MM.1S (cell line): Measurements from ENCODE around the gene RNF224.

ENCODE experiments used
- DNase-seq: peaks from one replicate; pipeline ENCODE4 v3.0.0-alpha.2; 2015
- H2AFZ ChIP-seq: fragments of 300-600 bp; sonication (generic); 2 replicates; pipeline ENCODE4 v1.6.0; 2016; ENCODE audit warnings: antibody characterized with exemption, low read length
- H3F3A ChIP-seq: fragments of 300-600 bp; sonication (generic); 2 replicates; pipeline ENCODE4 v1.6.1; 2016; ENCODE audit warnings: mild to moderate bottlenecking, antibody characterized with exemption, low read length, moderate library complexity, mixed read lengths; ENCODE audit not compliant: insufficient read depth
- H3K27ac ChIP-seq: fragments of 300-600 bp; sonication (generic); 2 replicates; pipeline ENCODE4 v1.5.1; 2016; ENCODE audit warnings: mild to moderate bottlenecking, low read length
- H3K27me3 ChIP-seq: fragments of 300-600 bp; sonication (generic); replicated peaks from 2 replicates; pipeline ENCODE4 v1.6.0; 2016; ENCODE audit warnings: low read length; ENCODE audit not compliant: insufficient read depth
- H3K36me3 ChIP-seq: fragments of 300-600 bp; sonication (generic); replicated peaks from 2 replicates; pipeline ENCODE4 v1.6.1; 2016; ENCODE audit warnings: mild to moderate bottlenecking, low read length, mixed read lengths; ENCODE audit not compliant: insufficient read depth
- H3K4me1 ChIP-seq: fragments of 300-600 bp; sonication (generic); 2 replicates; pipeline ENCODE4 v1.6.1; 2016; ENCODE audit warnings: low read length, mixed read lengths
- H3K4me2 ChIP-seq: fragments of 300-600 bp; sonication (generic); 2 replicates; pipeline ENCODE4 v1.6.0; 2016; ENCODE audit warnings: low read depth, low read length
- H3K4me3 ChIP-seq: fragments of 300-600 bp; sonication (generic); 2 replicates; pipeline ENCODE4 v1.5.1; 2016; ENCODE audit warnings: low read length, mixed read lengths
- H3K79me2 ChIP-seq: fragments of 300-600 bp; sonication (generic); 2 replicates; pipeline ENCODE4 v1.6.1; 2016; ENCODE audit warnings: mixed run types, low read length, mixed read lengths
- H3K9ac ChIP-seq: fragments of 300-600 bp; sonication (generic); 2 replicates; pipeline ENCODE4 v1.6.1; 2016; ENCODE audit warnings: low read length, mixed read lengths
- H3K9me2 ChIP-seq: fragments of 300-600 bp; sonication (generic); replicated peaks from 2 replicates; pipeline ENCODE4 v1.6.1; 2016; ENCODE audit warnings: mild to moderate bottlenecking, low read length, mixed read lengths; ENCODE audit not compliant: insufficient read depth
- H3K9me3 ChIP-seq: fragments of 300-600 bp; sonication (generic); replicated peaks from 2 replicates; pipeline ENCODE4 v1.6.1; 2016; ENCODE audit warnings: mild to moderate bottlenecking, low read length, mixed read lengths; ENCODE audit not compliant: insufficient read depth
- H4K20me1 ChIP-seq: fragments of 300-600 bp; sonication (generic); 2 replicates; pipeline ENCODE4 v1.6.1; 2016; ENCODE audit warnings: mild to moderate bottlenecking, low read length, moderate library complexity, mixed read lengths; ENCODE audit not compliant: insufficient read depth
- EZH2 ChIP-seq: fragments of 300-600 bp; sonication (generic); optimal IDR thresholded peaks from 2 replicates; pipeline ENCODE3; 2017; ENCODE audit warnings: low read depth, mild to moderate bottlenecking, antibody characterized with exemption, low read length, mixed read lengths
- EZH2phosphoT487 ChIP-seq: fragments of 300-600 bp; sonication (generic); IDR thresholded peaks from 2 replicates; pipeline ENCODE4 v1.6.1; 2018; ENCODE audit warnings: antibody characterized with exemption, low read length
- TF ChIP-seq, protein P1 (sequence below): fragments of 300-600 bp; sonication (generic); IDR thresholded peaks from 2 replicates; pipeline ENCODE4 v1.5.1; 2016; ENCODE audit warnings: antibody characterized with exemption, low read length, mixed read lengths

RNF224 gene

GRCh38 chr9:137254624-137255447 is 27.5 kb downstream of the RNF224 start, which contains the start of gene NELFB:
Gene NELFB (plus strand): TSS chr9:137255327.
- Histone ChIP-seq H3K9ac (peak within 1 kb of the TSS; percentile 81), H3K9me2 (no peaks in the 10 kb centered on the region), H3K4me3 (peak within 1 kb of the TSS; percentile 94), H3K9me3 (no peaks in the 10 kb centered on the region), H3F3A (peaks cover 8% of the 10 kb centered on the region), H4K20me1 (no peaks in the 10 kb centered on the region), H3K4me2 (peak within 1 kb of the TSS; percentile 98), H3K36me3 (peaks cover 4% of the 10 kb centered on the region; the same call in 1 of the 2 replicates), H3K79me2 (peaks cover 24% of the 10 kb centered on the region), H3K27me3 (no peaks in the 10 kb centered on the region), H3K27ac (peak within 1 kb of the TSS; percentile 61; the same call in 1 of the 2 replicates), H2AFZ (peak within 1 kb of the TSS; percentile 99), H3K4me1 (peaks cover 10% of the 10 kb centered on the region; the same call in 1 of the 2 replicates)
- TF ChIP-seq, protein P1, sequence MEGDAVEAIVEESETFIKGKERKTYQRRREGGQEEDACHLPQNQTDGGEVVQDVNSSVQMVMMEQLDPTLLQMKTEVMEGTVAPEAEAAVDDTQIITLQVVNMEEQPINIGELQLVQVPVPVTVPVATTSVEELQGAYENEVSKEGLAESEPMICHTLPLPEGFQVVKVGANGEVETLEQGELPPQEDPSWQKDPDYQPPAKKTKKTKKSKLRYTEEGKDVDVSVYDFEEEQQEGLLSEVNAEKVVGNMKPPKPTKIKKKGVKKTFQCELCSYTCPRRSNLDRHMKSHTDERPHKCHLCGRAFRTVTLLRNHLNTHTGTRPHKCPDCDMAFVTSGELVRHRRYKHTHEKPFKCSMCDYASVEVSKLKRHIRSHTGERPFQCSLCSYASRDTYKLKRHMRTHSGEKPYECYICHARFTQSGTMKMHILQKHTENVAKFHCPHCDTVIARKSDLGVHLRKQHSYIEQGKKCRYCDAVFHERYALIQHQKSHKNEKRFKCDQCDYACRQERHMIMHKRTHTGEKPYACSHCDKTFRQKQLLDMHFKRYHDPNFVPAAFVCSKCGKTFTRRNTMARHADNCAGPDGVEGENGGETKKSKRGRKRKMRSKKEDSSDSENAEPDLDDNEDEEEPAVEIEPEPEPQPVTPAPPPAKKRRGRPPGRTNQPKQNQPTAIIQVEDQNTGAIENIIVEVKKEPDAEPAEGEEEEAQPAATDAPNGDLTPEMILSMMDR = no peak
- TF ChIP-seq EZH2phosphoT487 (no peak), EZH2 (no peak)
- peak; percentile 89 for DNase-seq

GRCh38 chr9:137255448-137256114 is 28.3 kb downstream of the RNF224 start:
- Histone ChIP-seq H3K4me3 (peak overlapping the region; percentile 94), H3K4me2 (peak overlapping the region; percentile 97), H3F3A (peaks cover 8% of the 10 kb centered on the region), H4K20me1 (no peaks in the 10 kb centered on the region), H3K4me1 (peaks cover 10% of the 10 kb centered on the region; the same call in 1 of the 2 replicates), H3K79me2 (peaks cover 24% of the 10 kb centered on the region), H2AFZ (peak overlapping the region; percentile 59), H3K27ac (peak overlapping the region; percentile 61; the same call in 1 of the 2 replicates), H3K9me3 (no peaks in the 10 kb centered on the region), H3K9me2 (no peaks in the 10 kb centered on the region), H3K36me3 (peaks cover 4% of the 10 kb centered on the region; the same call in 1 of the 2 replicates), H3K27me3 (no peaks in the 10 kb centered on the region), H3K9ac (peak overlapping the region; percentile 81)
- no peak for TF ChIP-seq EZH2
- TF ChIP-seq EZH2phosphoT487 = no peak
- TF ChIP-seq, protein P1 = no peak
- peak; percentile 69 for DNase-seq

DNA sequence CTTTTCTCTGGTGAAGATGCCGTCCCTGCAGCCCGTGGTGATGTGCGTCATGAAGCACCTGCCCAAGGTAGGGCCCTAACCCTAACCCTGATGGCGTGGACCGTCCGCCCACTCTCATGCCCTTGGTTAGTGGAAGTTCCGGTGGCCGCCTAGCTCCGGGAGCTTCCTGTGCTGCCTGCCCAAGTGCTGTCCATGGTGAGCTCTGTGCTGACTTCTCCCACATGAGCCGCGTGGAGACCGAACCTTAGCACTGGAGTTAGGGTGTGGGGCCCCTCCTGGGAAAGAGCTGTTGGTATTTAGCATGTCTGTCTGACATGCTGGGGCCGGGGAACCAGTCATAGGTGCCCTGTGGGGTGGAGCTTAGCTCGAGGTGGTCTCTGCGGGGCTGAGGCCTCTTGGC is 29.1 kb downstream of the RNF224 start:
- Histone ChIP-seq H3K27me3 (no peaks in the 10 kb centered on the region), H3K79me2 (peaks cover 24% of the 10 kb centered on the region), H3K4me2 (peak overlapping the region; percentile 97), H3F3A (peaks cover 8% of the 10 kb centered on the region), H3K9ac (peak overlapping the region; percentile 81; the same call in 1 of the 2 replicates), H2AFZ (no peak overlapping the region), H3K27ac (no peak overlapping the region), H3K9me2 (no peaks in the 10 kb centered on the region), H4K20me1 (no peaks in the 10 kb centered on the region), H3K36me3 (peaks cover 4% of the 10 kb centered on the region; the same call in 1 of the 2 replicates), H3K4me1 (peaks cover 10% of the 10 kb centered on the region; the same call in 1 of the 2 replicates), H3K9me3 (no peaks in the 10 kb centered on the region), H3K4me3 (peak overlapping the region; percentile 94)
- TF ChIP-seq EZH2phosphoT487 (no peak), EZH2 (no peak)
- TF ChIP-seq, protein P1 = no peak
- no peak for DNase-seq
